Upper lobe of right lung (tissue), 1 donor: Measurements from ENCODE around the gene KATNB1. TPM values are rescaled to one million over a fixed set of nuclear protein-coding genes. Genes with fewer than 3 reads are reported as not detected.

ENCODE experiments used
- ATAC-seq: fragments of 200-7000 bp; cut with Tn5 transposase; one replicate; pipeline ENCODE4 v1.9.1; 2020; ENCODE audit warnings: mild to moderate bottlenecking, moderate library complexity
- DNase-seq: peaks from one replicate; pipeline ENCODE4 v3.0.0-alpha.2; 2020
- H3K27ac ChIP-seq: fragments of 200-600 bp; one replicate; pipeline ENCODE4 v1.8.0; 2022
- H3K27me3 ChIP-seq: fragments of 200-600 bp; one replicate; pipeline ENCODE4 v1.8.0; 2022; ENCODE audit warnings: mild to moderate bottlenecking
- H3K36me3 ChIP-seq: fragments of 200-600 bp; one replicate; pipeline ENCODE4 v1.8.0; 2022
- H3K4me1 ChIP-seq: fragments of 200-600 bp; one replicate; pipeline ENCODE4 v1.8.0; 2022
- H3K4me3 ChIP-seq: fragments of 200-600 bp; one replicate; pipeline ENCODE4 v1.8.0; 2022; ENCODE audit warnings: mild to moderate bottlenecking
- H3K9me3 ChIP-seq: fragments of 200-600 bp; one replicate; pipeline ENCODE4 v1.8.0; 2022
- CTCF ChIP-seq: fragments of 200-600 bp; IDR thresholded peaks from one replicate; pipeline ENCODE4 v1.8.0; 2022; ENCODE audit warnings: antibody characterized with exemption
- intact Hi-C: fragments of 100-400 bp; cut with DNase I; formaldehyde crosslinking; loops from one replicate; pipeline ENCODE4 v1.11.0; 2022
- total RNA-seq: library from RNA; stranded (reverse); fragmentation: NEBNext Ultra II Directional; extraction: Animal tissue kit (Norgen Biotek cat#: 25700); gene quantifications from one replicate; pipeline ENCODE4 v1.2.1, GENCODE V29; 2021
- donor health status: DM: no; HTN: yes; CAD: no; lungs with severe emphysema.

The KATNB1 gene
- total RNA-seq, 1 donor from 2014 or later, result 16.6 TPM

DNA sequence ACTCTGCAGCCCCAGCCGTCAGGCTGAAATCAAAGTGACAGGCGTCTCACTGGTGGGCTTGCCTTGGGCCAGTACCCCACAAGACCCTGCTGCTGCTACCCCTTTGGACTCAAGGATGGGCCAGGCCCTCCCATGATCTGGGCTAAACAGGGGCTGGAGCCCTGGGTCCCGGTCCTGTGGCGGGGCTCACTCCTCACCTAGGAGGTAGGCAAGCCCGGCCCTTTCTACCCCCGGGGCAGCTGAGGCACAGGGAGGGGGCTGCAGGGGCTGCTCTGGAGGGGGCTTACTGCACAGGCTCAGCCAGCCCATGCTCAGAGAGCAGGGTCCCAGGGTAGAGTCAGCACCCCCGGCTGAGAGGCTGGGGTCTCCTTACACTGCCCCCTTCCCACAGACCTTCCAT, 23.6 kb downstream of the KATNB1 start:
- ATAC-seq (no peak), DNase-seq (no peak)
- Histone ChIP-seq H3K4me1 (peaks cover 8% of the 10 kb centered on the region), H3K4me3 (no peak overlapping the region), H3K27ac (peak overlapping the region; percentile 30), H3K9me3 (no peaks in the 10 kb centered on the region), H3K27me3 (no peaks in the 10 kb centered on the region), H3K36me3 (peaks cover 28% of the 10 kb centered on the region)
- intact Hi-C loops, result loop anchor here (5.0 kb wide), 1 partner anchor 103 kb away; no protein-coding TSS in a partner anchor
- no peak for TF ChIP-seq CTCF

GRCh38 chr16:57759541-57760356, 24.2 kb downstream of the KATNB1 start:
- intact Hi-C loops, result loop anchor here (5.0 kb wide), 1 partner anchor 103 kb away; no protein-coding TSS in a partner anchor
- no peak for TF ChIP-seq CTCF

GRCh38 chr16:57760357-57761160, 25.0 kb downstream of the KATNB1 start:
- no peaks in the 10 kb centered on the region for H3K27me3 ChIP-seq
- ATAC-seq (no peak), DNase-seq (no peak)
- peaks cover 31% of the 10 kb centered on the region for H3K36me3 ChIP-seq
- intact Hi-C loops, result no loop called here
- TF ChIP-seq CTCF, result no peak
- H3K27ac ChIP-seq, result no peak overlapping the region
- H3K4me1 ChIP-seq, result peaks cover 11% of the 10 kb centered on the region
- no peaks in the 10 kb centered on the region for H3K9me3 ChIP-seq
- H3K4me3 ChIP-seq, result no peak overlapping the region

More at GRCh38 chr16:57759541-57760356, 24.2 kb downstream of the KATNB1 start:
- H3K9me3 ChIP-seq, result no peaks in the 10 kb centered on the region
- no peak overlapping the region for H3K27ac ChIP-seq
- no peak for DNase-seq
- ATAC-seq, result no peak
- H3K4me3 ChIP-seq, result no peak overlapping the region
- no peaks in the 10 kb centered on the region for H3K27me3 ChIP-seq
- peaks cover 28% of the 10 kb centered on the region for H3K36me3 ChIP-seq
- peaks cover 11% of the 10 kb centered on the region for H3K4me1 ChIP-seq

GRCh38 chr16:57761301-57761700, 25.7 kb downstream of the KATNB1 start:
- DNase-seq (no peak), ATAC-seq (no peak)
- H3K4me1 ChIP-seq, result peaks cover 11% of the 10 kb centered on the region
- peaks cover 39% of the 10 kb centered on the region for H3K36me3 ChIP-seq
- no peaks in the 10 kb centered on the region for H3K9me3 ChIP-seq
- no peak overlapping the region for H3K27ac ChIP-seq
- H3K4me3 ChIP-seq, result no peak overlapping the region
- intact Hi-C loops, result no loop called here
- H3K27me3 ChIP-seq, result no peaks in the 10 kb centered on the region
- TF ChIP-seq CTCF, result no peak

GRCh38 chr16:57761957-57762356, 26.4 kb downstream of the KATNB1 start:
- no peak overlapping the region for H3K4me3 ChIP-seq
- ATAC-seq (no peak), DNase-seq (no peak)
- intact Hi-C loops, result no loop called here
- H3K9me3 ChIP-seq, result no peaks in the 10 kb centered on the region
- no peak for TF ChIP-seq CTCF
- H3K4me1 ChIP-seq, result peaks cover 11% of the 10 kb centered on the region
- peaks cover 45% of the 10 kb centered on the region for H3K36me3 ChIP-seq
- no peaks in the 10 kb centered on the region for H3K27me3 ChIP-seq
- no peak overlapping the region for H3K27ac ChIP-seq
